HFFc6 (cell line): ENCODE measurements around the gene CIAPIN1. TPM values are rescaled to one million over a fixed set of nuclear protein-coding genes. Genes with fewer than 3 reads are reported as not detected.
"Not testable (repeated sequence)": the region's sequence is repeated elsewhere in the genome, so short reads cannot be mapped to it uniquely, and the experiment has no call there.

Experiments used
- DNase-seq: peaks from one replicate; pipeline ENCODE4 v3.0.0-alpha.2; 2018
- H3K27ac Mint-ChIP-seq: 2 replicates; pipeline ENCODE4 v1.8.0; 2020; ENCODE audit warnings: mild to moderate bottlenecking, mixed read lengths
- H3K27me3 Mint-ChIP-seq: 2 replicates; pipeline ENCODE4 v1.8.0; 2021; ENCODE audit warnings: mild to moderate bottlenecking, moderate library complexity, mixed read lengths; ENCODE audit not compliant: insufficient read depth
- H3K36me3 Mint-ChIP-seq: 2 replicates; pipeline ENCODE4 v1.8.0; 2021; ENCODE audit warnings: low read depth, mixed read lengths
- H3K4me1 Mint-ChIP-seq: 2 replicates; pipeline ENCODE4 v1.8.0; 2020; ENCODE audit warnings: low read depth, mixed read lengths
- H3K4me3 Mint-ChIP-seq: 2 replicates; pipeline ENCODE4 v1.8.0; 2020; ENCODE audit warnings: mild to moderate bottlenecking, moderate library complexity, mixed read lengths
- H3K9me3 Mint-ChIP-seq: 2 replicates; pipeline ENCODE4 v1.8.0; 2020; ENCODE audit warnings: mild to moderate bottlenecking, mixed read lengths
- CTCF ChIP-seq: fragments of 200-600 bp; sonication (generic); IDR thresholded peaks from 2 replicates; pipeline ENCODE4 v1.5.0; 2021; ENCODE audit warnings: antibody characterized with exemption, mild to moderate bottlenecking
- total RNA-seq, 6 experiments: library from RNA; stranded (reverse); fragmentation: NEBNext Ultra II Directional; extraction: Animal tissue kit (Norgen Biotek cat#: 25700); gene quantifications; 2 replicates in 1 of 6; 3 replicates in 5 of 6; pipeline ENCODE4 v1.2.3, GENCODE V29; 2021

The CIAPIN1 gene
- total RNA-seq, 6 experiments from 2014 or later: 37.5 to 49.0 (median 46.8) TPM

DNA sequence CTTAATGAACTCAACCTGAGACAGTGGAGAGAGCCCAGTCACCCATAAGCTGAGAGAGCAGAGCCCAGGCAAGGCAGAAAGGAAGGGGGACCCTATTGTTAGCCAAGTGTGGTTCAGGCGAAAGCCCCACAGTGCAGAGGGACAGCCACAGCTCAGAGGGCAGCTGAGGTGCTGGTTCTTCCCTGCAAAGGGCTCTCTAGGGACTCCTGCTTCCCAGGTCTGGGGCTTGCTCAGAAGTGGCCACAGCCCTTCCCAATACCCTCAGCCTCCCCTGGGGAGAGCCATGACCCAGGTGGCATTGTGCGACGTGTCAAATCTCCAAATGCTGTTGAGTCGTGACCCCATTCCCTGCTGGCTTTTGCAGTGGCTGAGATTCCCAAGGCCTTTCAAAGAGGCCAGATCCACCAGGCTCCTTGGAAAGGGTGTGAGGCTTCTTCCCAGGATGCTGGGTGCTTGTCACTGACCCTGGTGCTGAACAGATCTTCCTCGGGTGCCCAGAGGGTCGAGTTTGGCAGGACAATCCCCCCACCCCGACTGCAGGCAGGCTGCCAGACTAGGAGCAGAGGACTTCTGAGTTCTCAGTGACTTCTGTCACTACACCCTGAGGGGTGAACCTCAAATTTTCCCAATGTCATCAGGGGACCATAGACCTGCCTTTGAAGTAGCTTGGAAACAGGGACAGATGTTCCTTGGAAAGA lies 45.1 kb downstream of the CIAPIN1 start:
- no peak overlapping the region for H3K27ac Mint-ChIP-seq
- DNase-seq: no peak

GRCh38 chr16:57397493-57397892 lies 49.7 kb downstream of the CIAPIN1 start:
- not testable (repeated sequence) for H3K27ac Mint-ChIP-seq, H3K9me3 Mint-ChIP-seq, DNase-seq, H3K36me3 Mint-ChIP-seq, H3K4me3 Mint-ChIP-seq, H3K4me1 Mint-ChIP-seq
- peaks cover 39% of the 10 kb centered on the region for H3K27me3 Mint-ChIP-seq

More for the DNA sequence above, 45.1 kb downstream of the CIAPIN1 start:
- Mint-ChIP-seq H3K4me1 (no peaks in the 10 kb centered on the region), H3K9me3 (no peaks in the 10 kb centered on the region), H3K36me3 (no peaks in the 10 kb centered on the region), H3K4me3 (no peak overlapping the region), H3K27me3 (peaks cover 40% of the 10 kb centered on the region)
- TF ChIP-seq CTCF: no peak

GRCh38 chr16:57396786-57397185 lies 50.4 kb downstream of the CIAPIN1 start:
- no peak for DNase-seq
- H3K4me1 Mint-ChIP-seq: no peaks in the 10 kb centered on the region
- no peak for TF ChIP-seq CTCF
- H3K27ac Mint-ChIP-seq: no peak overlapping the region
- peaks cover 46% of the 10 kb centered on the region for H3K27me3 Mint-ChIP-seq
- peaks cover 7% of the 10 kb centered on the region; the same call in 1 of the 2 replicates for H3K9me3 Mint-ChIP-seq
- H3K4me3 Mint-ChIP-seq: no peak overlapping the region
- no peaks in the 10 kb centered on the region for H3K36me3 Mint-ChIP-seq

GRCh38 chr16:57395026-57395425 lies 52.2 kb downstream of the CIAPIN1 start:
- TF ChIP-seq CTCF: no peak
- no peaks in the 10 kb centered on the region for H3K36me3 Mint-ChIP-seq
- no peaks in the 10 kb centered on the region for H3K4me1 Mint-ChIP-seq
- peaks cover 46% of the 10 kb centered on the region for H3K27me3 Mint-ChIP-seq
- no peak overlapping the region for H3K27ac Mint-ChIP-seq
- no peak overlapping the region for H3K4me3 Mint-ChIP-seq
- H3K9me3 Mint-ChIP-seq: peaks cover 7% of the 10 kb centered on the region; the same call in 1 of the 2 replicates
- no peak for DNase-seq

- no peak for TF ChIP-seq CTCF
- no peaks in the 10 kb centered on the region for H3K4me1 Mint-ChIP-seq
Observed at GRCh38 chr16:57394444-57394843, 52.7 kb downstream of the CIAPIN1 start.

GRCh38 chr16:57392694-57393093 lies 54.5 kb downstream of the CIAPIN1 start:
- H3K27me3 Mint-ChIP-seq: peaks cover 36% of the 10 kb centered on the region
- DNase-seq: no peak
- no peaks in the 10 kb centered on the region for H3K36me3 Mint-ChIP-seq
- no peak overlapping the region for H3K4me3 Mint-ChIP-seq
- no peak overlapping the region for H3K27ac Mint-ChIP-seq
- H3K4me1 Mint-ChIP-seq: no peaks in the 10 kb centered on the region
- TF ChIP-seq CTCF: no peak
- peaks cover 7% of the 10 kb centered on the region; the same call in 1 of the 2 replicates for H3K9me3 Mint-ChIP-seq

More at GRCh38 chr16:57394444-57394843, 52.7 kb downstream of the CIAPIN1 start:
- H3K36me3 Mint-ChIP-seq: no peaks in the 10 kb centered on the region
- DNase-seq: no peak
- no peak overlapping the region for H3K4me3 Mint-ChIP-seq
- peaks cover 7% of the 10 kb centered on the region; the same call in 1 of the 2 replicates for H3K9me3 Mint-ChIP-seq
- peaks cover 41% of the 10 kb centered on the region for H3K27me3 Mint-ChIP-seq
- no peak overlapping the region for H3K27ac Mint-ChIP-seq
